Psoas muscle (tissue), 8 donors: ENCODE results near the gene DUXA. TPM values are rescaled to one million over a fixed set of nuclear protein-coding genes. Genes with fewer than 3 reads are reported as not detected.

ENCODE experiments used
- ATAC-seq, 4 donors: fragments of 200-7000 bp; cut with Tn5 transposase; one replicate each; pipeline ENCODE4 v1.9.1; 2020; ENCODE audit warnings: moderate library complexity in 3 of 4, mild to moderate bottlenecking in 2 of 4
- DNase-seq, 2 donors: peaks; one replicate each; pipeline ENCODE4 v3.0.0-alpha.2; 2020
- H3K27ac ChIP-seq: fragments of 200-600 bp; one replicate; pipeline ENCODE4 v1.8.0; 2022
- H3K27me3 ChIP-seq, 3 donors: fragments of 200-600 bp in 1 of 3; one replicate each; pipeline versions ENCODE4 v1.6.1 to v1.8.0; 2013 to 2022; ENCODE audit warnings: low read length in 2 of 3, mild to moderate bottlenecking in 2 of 3, moderate library complexity in 1 of 3; ENCODE audit not compliant: insufficient read depth in 3 of 3
- H3K36me3 ChIP-seq, 2 donors: fragments of 200-600 bp in 1 of 2; one replicate each; pipeline versions ENCODE4 v1.6.1 to v1.8.0; 2013 to 2022; ENCODE audit warnings: low read depth in 1 of 2, mild to moderate bottlenecking in 1 of 2, moderate library complexity in 1 of 2; ENCODE audit not compliant: insufficient read depth in 1 of 2
- H3K4me1 ChIP-seq: fragments of 200-600 bp; one replicate; pipeline ENCODE4 v1.8.0; 2022
- H3K4me3 ChIP-seq: fragments of 200-600 bp; one replicate; pipeline ENCODE4 v1.8.0; 2022; ENCODE audit warnings: mild to moderate bottlenecking
- H3K9me3 ChIP-seq: fragments of 200-600 bp; one replicate; pipeline ENCODE4 v1.8.0; 2022
- WGBS, 3 donors: extraction: QIAGEN DNeasy Blood & Tissue Kit; methylation state at CpG; one replicate each; pipeline versions ENCODE4 v1.1.6 to v1.1.7; 2013; 5-methylcytosine and 5-hydroxymethylcytosine counted together
- intact Hi-C, 2 donors: fragments of 100-400 bp; cut with DNase I; formaldehyde crosslinking; loops; one replicate each; pipeline versions ENCODE4 v1.11.0 to v1.14.2; 2022
- polyA plus RNA-seq, 3 donors: library from polyadenylated mRNA; stranded (reverse); fragments of 200-250 nt; gene quantifications; one replicate each; pipeline ENCODE4 v1.2.3, GENCODE V29; 2013
- total RNA-seq, 4 donors: library from RNA; stranded (reverse); fragmentation: NEBNext Ultra II Directional in 2 of 4; extraction: Animal tissue kit (Norgen Biotek cat#: 25700) in 2 of 4; gene quantifications; one replicate each; pipeline versions ENCODE4 v1.2.1 to v1.2.4, GENCODE V29; 2021 to 2023
- TF ChIP-seq, protein P1 (sequence below): fragments of 200-600 bp; IDR thresholded peaks from one replicate; pipeline ENCODE4 v1.8.0; 2022; ENCODE audit warnings: antibody characterized with exemption
- donor health status: healthy with polysubstance abuse.
- donor health status: DM: no; HTN: no; CAD: no; lungs with moderate emphysema.
- donor health status: Bipolar disorder and iron deficiency.
- donor health status: healthy.
- donor health status: DM: yes; HTN: yes; CAD: no.
- donor health status: DM: no; HTN: no; CAD: no.
- donor health status: DM: no; HTN: no; CAD: no.
- donor health status: DM: yes; HTN: yes; CAD: no.

Gene DUXA
- total and polyA plus RNA-seq, 7 donors: not detected

GRCh38 chr19:57110592-57111328 is 56.5 kb downstream of the DUXA start:
- Histone ChIP-seq H3K36me3 (no peaks in the 10 kb centered on the region), H3K27ac (no peak overlapping the region), H3K4me1 (no peaks in the 10 kb centered on the region), H3K4me3 (no peak overlapping the region), H3K9me3 (peaks cover 51% of the 10 kb centered on the region), H3K27me3 (peaks cover 0 to 11% (median 0%) of the 10 kb centered on the region in 3 donors)
- TF ChIP-seq, protein P1, sequence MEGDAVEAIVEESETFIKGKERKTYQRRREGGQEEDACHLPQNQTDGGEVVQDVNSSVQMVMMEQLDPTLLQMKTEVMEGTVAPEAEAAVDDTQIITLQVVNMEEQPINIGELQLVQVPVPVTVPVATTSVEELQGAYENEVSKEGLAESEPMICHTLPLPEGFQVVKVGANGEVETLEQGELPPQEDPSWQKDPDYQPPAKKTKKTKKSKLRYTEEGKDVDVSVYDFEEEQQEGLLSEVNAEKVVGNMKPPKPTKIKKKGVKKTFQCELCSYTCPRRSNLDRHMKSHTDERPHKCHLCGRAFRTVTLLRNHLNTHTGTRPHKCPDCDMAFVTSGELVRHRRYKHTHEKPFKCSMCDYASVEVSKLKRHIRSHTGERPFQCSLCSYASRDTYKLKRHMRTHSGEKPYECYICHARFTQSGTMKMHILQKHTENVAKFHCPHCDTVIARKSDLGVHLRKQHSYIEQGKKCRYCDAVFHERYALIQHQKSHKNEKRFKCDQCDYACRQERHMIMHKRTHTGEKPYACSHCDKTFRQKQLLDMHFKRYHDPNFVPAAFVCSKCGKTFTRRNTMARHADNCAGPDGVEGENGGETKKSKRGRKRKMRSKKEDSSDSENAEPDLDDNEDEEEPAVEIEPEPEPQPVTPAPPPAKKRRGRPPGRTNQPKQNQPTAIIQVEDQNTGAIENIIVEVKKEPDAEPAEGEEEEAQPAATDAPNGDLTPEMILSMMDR: no peak
- 82 to 84% (median 83%) methylated on average over 9 of the region's 9 CpGs for WGBS, 3 donors
- intact Hi-C loops: no loop called here
- ATAC-seq: no peak
- no peak for DNase-seq

DNA sequence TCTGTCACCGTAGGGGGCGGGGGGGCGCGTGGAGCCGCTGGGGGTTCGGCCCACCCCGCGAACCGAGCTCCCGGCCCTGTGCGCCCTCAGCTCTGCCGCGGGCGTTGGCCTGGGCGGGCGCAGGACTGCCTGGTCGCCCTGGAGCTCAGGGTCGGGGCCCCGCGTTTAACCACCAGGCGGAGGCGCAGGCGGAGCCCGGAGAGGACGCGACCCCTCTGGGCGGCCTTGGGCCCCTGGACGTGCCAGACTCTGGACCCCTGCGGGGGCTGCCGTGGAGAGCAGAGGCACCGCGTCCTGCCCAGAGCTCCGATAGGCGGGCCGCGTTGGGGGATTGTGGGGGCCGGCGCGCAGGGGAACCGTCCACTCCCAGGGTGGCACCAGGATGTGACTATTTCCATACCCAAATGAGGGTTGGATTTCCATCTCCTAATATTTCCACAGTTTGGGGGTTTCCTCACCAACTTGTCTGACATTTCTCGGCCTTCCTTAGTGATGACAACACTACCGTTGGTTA is 60.5 kb downstream of the DUXA start:
- H3K4me3 ChIP-seq: no peak overlapping the region
- whole genome bisulfite sequencing, 3 donors: 6 to 7% (median 6%) methylated on average over 27 to 42 of the region's 42 CpGs

GRCh38 chr19:57105976-57106721 is 61.1 kb downstream of the DUXA start:
- no peak overlapping the region for H3K27ac ChIP-seq
- whole genome bisulfite sequencing, 3 donors: 5 to 12% (median 7%) methylated on average over 35 to 57 of the region's 57 CpGs
- ATAC-seq: no peak
- no peaks in the 10 kb centered on the region for H3K4me1 ChIP-seq
- TF ChIP-seq, protein P1: no peak
- peaks cover 20% of the 10 kb centered on the region for H3K9me3 ChIP-seq
- DNase-seq: no peak
- H3K36me3 ChIP-seq: no peaks in the 10 kb centered on the region
- no peak overlapping the region for H3K4me3 ChIP-seq
- H3K27me3 ChIP-seq: peaks cover 0 to 11% (median 5%) of the 10 kb centered on the region in 3 donors
- intact Hi-C loops: no loop called here

More for the DNA sequence above, 60.5 kb downstream of the DUXA start:
- TF ChIP-seq, protein P1: no peak
- Histone ChIP-seq H3K9me3 (peaks cover 27% of the 10 kb centered on the region), H3K4me1 (no peaks in the 10 kb centered on the region), H3K27me3 (peaks cover 0 to 11% (median 3%) of the 10 kb centered on the region in 3 donors), H3K36me3 (no peaks in the 10 kb centered on the region), H3K27ac (no peak overlapping the region)
- ATAC-seq: no peak
- DNase-seq: no peak
- intact Hi-C loops: no loop called here

Other genes with a start within 250 kb of the DUXA start
- gene USP29, start 47.5 kb downstream of the DUXA start, total RNA-seq: not detected
- not detected for gene USP29, start 47.5 kb downstream of the DUXA start, polyA plus RNA-seq
- gene ZIM3, start 22.3 kb downstream of the DUXA start, total RNA-seq: not detected
- not detected for gene ZIM3, start 22.3 kb downstream of the DUXA start, polyA plus RNA-seq
- gene ZNF264, start 24.0 kb upstream of the DUXA start, total RNA-seq: 10 to 100 TPM; 14.6 to 20.3 (median 15.5) TPM
- gene ZNF264, start 24.0 kb upstream of the DUXA start, polyA plus RNA-seq: 1 to 10 TPM; 2.3 to 4.9 (median 2.4) TPM
- gene AURKC, start 63.5 kb upstream of the DUXA start, total RNA-seq: 1 to 10 TPM in 2 of 4 donors, under 1 TPM in 1, not detected in 1; 0.37 to 2.1 (median 1.9) TPM
- gene AURKC, start 63.5 kb upstream of the DUXA start, polyA plus RNA-seq: 1 to 10 TPM in 1 of 3 donors, under 1 TPM in 2; 0.55 to 1.3 (median 0.70) TPM
- gene ZNF805, start 73.1 kb upstream of the DUXA start, total RNA-seq: 10 to 100 TPM; 10.3 to 16.4 (median 12.7) TPM
- 1 to 10 TPM; 1.2 to 5.2 (median 1.2) TPM for gene ZNF805, start 73.1 kb upstream of the DUXA start, polyA plus RNA-seq
- 10 to 100 TPM; 30.1 to 54.0 (median 38.1) TPM for gene ZNF460, start 113.0 kb upstream of the DUXA start, total RNA-seq
- gene ZNF460, start 113.0 kb upstream of the DUXA start, polyA plus RNA-seq: 1 to 10 TPM; 1.0 to 7.0 (median 1.1) TPM
- gene ZNF543, start 153.0 kb upstream of the DUXA start, total RNA-seq: 1 to 10 TPM; 6.7 to 6.8 (median 6.7) TPM
- gene ZNF543, start 153.0 kb upstream of the DUXA start, polyA plus RNA-seq: 1 to 10 TPM; 1.0 to 3.9 (median 2.0) TPM
- gene ZNF304, start 183.8 kb upstream of the DUXA start, total RNA-seq: 1 to 10 TPM; 3.3 to 8.8 (median 6.8) TPM
- 1 to 10 TPM; 2.3 to 6.2 (median 3.3) TPM for gene ZNF304, start 183.8 kb upstream of the DUXA start, polyA plus RNA-seq
- gene TRAPPC2B, start 196.1 kb upstream of the DUXA start, total RNA-seq: 10 to 100 TPM; 12.6 to 21.3 (median 17.5) TPM
- 10 to 100 TPM; 30.9 to 78.7 (median 38.9) TPM for gene TRAPPC2B, start 196.1 kb upstream of the DUXA start, polyA plus RNA-seq
- 1 to 10 TPM; 1.1 to 2.8 (median 1.9) TPM for gene ZNF547, start 196.1 kb upstream of the DUXA start, total RNA-seq
- 1 to 10 TPM in 2 of 3 donors, under 1 TPM in 1; 0.80 to 3.3 (median 1.1) TPM for gene ZNF547, start 196.1 kb upstream of the DUXA start, polyA plus RNA-seq
- 10 to 100 TPM in 2 of 4 donors, 1 to 10 TPM in 2; 5.6 to 12.1 (median 8.3) TPM for gene ZNF548, start 222.4 kb upstream of the DUXA start, total RNA-seq
- 1 to 10 TPM; 3.2 to 9.9 (median 4.6) TPM for gene ZNF548, start 222.4 kb upstream of the DUXA start, polyA plus RNA-seq
- gene ZNF17, start 243.7 kb upstream of the DUXA start, total RNA-seq: 10 to 100 TPM in 1 of 4 donors, 1 to 10 TPM in 3; 4.8 to 11.0 (median 6.3) TPM
- gene ZNF17, start 243.7 kb upstream of the DUXA start, polyA plus RNA-seq: 1 to 10 TPM; 3.6 to 9.0 (median 4.4) TPM